Endothelial cell of umbilical vein (primary cell): ENCODE results near the gene SEL1L2. TPM values are rescaled to one million over a fixed set of nuclear protein-coding genes. Genes with fewer than 3 reads are reported as not detected.

ENCODE experiments used
- BruUV-seq: library from RNA; stranded (reverse); fragments of 400-500 nt; replicated peaks from 2 replicates; lab custom pipeline; 2021; lab: Mats Ljungman, UMichigan
- CTCF ChIA-PET: fragments of 300-600, 350-600 bp; sonication (Branson Sonifier 250); formaldehyde crosslinking; loops from one replicate; lab custom pipeline; 2021; ENCODE audit warnings: antibody characterized with exemption, inconsistent platforms; lab: Charles Lee
- POLR2A ChIA-PET: fragments of 300-600, 350-600 bp; sonication (Branson Sonifier 250); formaldehyde crosslinking; loops from one replicate; lab custom pipeline; 2021; ENCODE audit warnings: antibody characterized with exemption, inconsistent platforms; lab: Charles Lee
- DNase-seq: peaks from one replicate; pipeline ENCODE4 v3.0.0-alpha.2; 2011; ENCODE audit warnings: low read depth, low spot score
- FAIRE-seq: peaks from 2 replicates; lab custom pipeline; 2011; peaks lifted over from hg19 to GRCh38; lab: Jason Lieb, UNC
- H2AFZ ChIP-seq: 2 replicates; pipeline ENCODE4 v1.6.0; 2012; ENCODE audit warnings: low read depth, low read length, control low read depth, inconsistent platforms
- H3K27ac ChIP-seq: 2 replicates; pipeline ENCODE4 v1.5.1; 2011; ENCODE audit warnings: low read depth, mild to moderate bottlenecking, control low read depth, low read length, moderate library complexity; ENCODE audit not compliant: insufficient read depth
- H3K27me3 ChIP-seq, 2 experiments: 2 replicates each; pipeline versions ENCODE4 v1.6.0 to v1.6.1; 2011; ENCODE audit warnings: low read length in 2 of 2, mixed read lengths in 1 of 2; ENCODE audit not compliant: control insufficient read depth in 2 of 2, insufficient read depth in 2 of 2
- H3K36me3 ChIP-seq, 2 experiments: 2 replicates in 1 of 2; 3 replicates in 1 of 2; pipeline ENCODE4 v1.5.1; 2011; ENCODE audit warnings: low read length in 2 of 2, mild to moderate bottlenecking in 1 of 2, moderate library complexity in 1 of 2; ENCODE audit not compliant: control insufficient read depth in 2 of 2, insufficient read depth in 2 of 2; ENCODE audit errors: extremely low read depth in 1 of 2
- H3K4me1 ChIP-seq: 3 replicates; pipeline ENCODE4 v1.5.1; 2011; ENCODE audit warnings: mild to moderate bottlenecking, low read length; ENCODE audit not compliant: control insufficient read depth, insufficient read depth; ENCODE audit errors: extremely low read depth
- H3K4me2 ChIP-seq: 2 replicates; pipeline ENCODE4 v1.6.1; 2011; ENCODE audit warnings: low read length, control low read depth, mixed read lengths; ENCODE audit not compliant: insufficient read depth
- H3K4me3 ChIP-seq, 3 experiments: fragments of 200-600 bp in 1 of 3; sonication (generic), shearing (Covaris generic) in 1 of 3; replicated peaks in 1 of 3; 2 replicates each; pipeline ENCODE4 v1.5.1; 2011 to 2016; ENCODE audit warnings: control low read depth in 3 of 3, low read length in 3 of 3, mild to moderate bottlenecking in 2 of 3, inconsistent platforms in 1 of 3, low read depth in 1 of 3, moderate library complexity in 1 of 3; ENCODE audit not compliant: insufficient read depth in 1 of 3
- H3K79me2 ChIP-seq: 2 replicates; pipeline ENCODE4 v1.6.0; 2012; ENCODE audit warnings: low read length, inconsistent platforms; ENCODE audit not compliant: control insufficient read depth, insufficient read depth
- H3K9ac ChIP-seq: replicated peaks from 2 replicates; pipeline ENCODE3; 2011; ENCODE audit warnings: low read length, control low read depth; ENCODE audit not compliant: insufficient read depth; ENCODE audit errors: extremely low read depth
- H3K9me1 ChIP-seq: replicated peaks from 3 replicates; pipeline ENCODE4 v1.6.0; 2011; ENCODE audit warnings: mild to moderate bottlenecking, low read length; ENCODE audit not compliant: control insufficient read depth, insufficient read depth; ENCODE audit errors: extremely low read depth
- H3K9me3 ChIP-seq: replicated peaks from 2 replicates; pipeline ENCODE4 v1.5.1; 2012; ENCODE audit warnings: low read length, inconsistent platforms; ENCODE audit not compliant: control insufficient read depth, insufficient read depth
- H4K20me1 ChIP-seq: replicated peaks from 2 replicates; pipeline ENCODE3; 2011; ENCODE audit warnings: mild to moderate bottlenecking, low read length; ENCODE audit not compliant: control insufficient read depth, insufficient read depth; ENCODE audit errors: extremely low read depth
- EZH2 ChIP-seq: IDR thresholded peaks from 2 replicates; pipeline ENCODE4 v1.6.1; 2012; ENCODE audit warnings: borderline replicate concordance, low read depth, mild to moderate bottlenecking, moderate library complexity, low read length, inconsistent platforms; ENCODE audit not compliant: severe bottlenecking
- FOS ChIP-seq: IDR thresholded peaks from 2 replicates; pipeline ENCODE4 v1.6.1; 2011; ENCODE audit warnings: mild to moderate bottlenecking, low read length, moderate library complexity, borderline replicate concordance; ENCODE audit not compliant: insufficient read depth
- GATA2 ChIP-seq: IDR thresholded peaks from 2 replicates; pipeline ENCODE4 v1.7.0; 2011; ENCODE audit warnings: low read depth, mild to moderate bottlenecking, moderate library complexity, mixed read lengths, low read length; ENCODE audit not compliant: insufficient read length, insufficient read depth
- MYC ChIP-seq: IDR thresholded peaks from one replicate; pipeline ENCODE4 v1.6.1; 2011; ENCODE audit warnings: mild to moderate bottlenecking, low read depth, low read length
- POLR2A ChIP-seq: IDR thresholded peaks from 2 replicates; pipeline ENCODE4 v1.6.1; 2012; ENCODE audit warnings: low read depth, mild to moderate bottlenecking, control low read depth, low read length
- POLR2AphosphoS5 ChIP-seq: IDR thresholded peaks from 2 replicates; pipeline ENCODE4 v1.6.1; 2012; ENCODE audit warnings: low read depth, mild to moderate bottlenecking, control low read depth, low read length, moderate library complexity; ENCODE audit not compliant: insufficient read depth
- dilution Hi-C: fragments of 300-500 bp; cut with MboI; formaldehyde crosslinking; loops from one replicate; pipeline ENCODE4 v1.15.0; 2019; ENCODE audit warnings: low sequenced_read_pairs; ENCODE audit not compliant: extremely low pct_ligation_motif_present
- intact Hi-C: fragments of 100-400 bp; cut with micrococcal nuclease; formaldehyde crosslinking; loops from one replicate; pipeline ENCODE4 v1.10.0; 2022
- polyA plus RNA-seq, 4 experiments: library from polyadenylated mRNA; depleted of rRNA in 3 of 4; stranded (reverse) in 3 of 4; unstranded in 1 of 4; fragments of >200 nt; gene quantifications; 2 replicates each; pipeline versions ENCODE4 v1.2.1 to v1.2.3, GENCODE V29; 2011 to 2012; ENCODE audit warnings: missing spikeins in 1 of 4
- total RNA-seq: library from RNA; stranded (reverse); gene quantifications from 2 replicates; pipeline ENCODE4 v1.2.3, GENCODE V29; 2021
- TF ChIP-seq, protein P1 (sequence below), 2 donors: IDR thresholded peaks; 1 replicate in 1 of 2; 2 replicates in 1 of 2; pipeline ENCODE4 v1.5.1; 2011; ENCODE audit warnings: low read length in 2 of 2, mild to moderate bottlenecking in 2 of 2, moderate library complexity in 2 of 2, control low read depth in 1 of 2, inconsistent platforms in 1 of 2, low read depth in 1 of 2; ENCODE audit not compliant: insufficient read depth in 1 of 2; ENCODE audit errors: extremely low read depth in 1 of 2

Gene SEL1L2
- total and polyA plus RNA-seq, 2 donors (not counting 3 experiments of a cell fraction or from before 2014, with no cell fraction given): not detected

DNA sequence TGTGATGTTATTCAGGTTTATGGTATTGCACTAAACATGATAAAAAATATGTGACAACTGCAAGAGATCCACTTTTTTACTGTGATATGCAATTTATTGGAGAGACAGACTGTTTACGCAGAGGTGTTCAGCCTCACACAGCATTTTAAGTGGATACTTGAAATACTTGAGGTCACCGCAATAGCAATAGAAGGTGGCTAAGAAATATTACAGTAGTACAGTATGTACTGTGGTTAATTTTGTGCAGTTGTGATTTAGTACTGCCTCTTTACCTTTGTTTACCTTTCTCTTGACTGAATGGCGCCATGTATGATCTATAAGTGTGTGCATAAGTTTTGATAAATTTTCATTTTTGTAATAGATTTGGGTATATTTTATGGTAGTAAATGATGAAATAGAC, 22.3 kb upstream of the SEL1L2 start:
- dilution Hi-C loops: no loop called here
- H3K9ac ChIP-seq: no peak overlapping the region
- CTCF ChIA-PET: interaction anchor here (1.6 kb wide), 1 partner anchor 42 kb away, joined by 6 read pairs; no protein-coding TSS in a partner anchor
- POLR2A ChIA-PET: no interaction called here
- no peaks in the 10 kb centered on the region for H4K20me1 ChIP-seq
- no peaks in the 10 kb centered on the region for H3K9me3 ChIP-seq
- H3K4me3 ChIP-seq: no peak overlapping the region
- no peak overlapping the region for H2AFZ ChIP-seq
- FAIRE-seq: no peak
- no peaks in the 10 kb centered on the region for H3K27me3 ChIP-seq
- TF ChIP-seq MYC (no peak), EZH2 (no peak), POLR2AphosphoS5 (no peak)
- no peak overlapping the region for H3K27ac ChIP-seq
- no peaks in the 10 kb centered on the region for H3K4me1 ChIP-seq
- no peaks in the 10 kb centered on the region for H3K36me3 ChIP-seq
- DNase-seq: no peak
- intact Hi-C loops: no loop called here
- H3K79me2 ChIP-seq: no peaks in the 10 kb centered on the region
- no peak overlapping the region for H3K4me2 ChIP-seq
- H3K9me1 ChIP-seq: no peaks in the 10 kb centered on the region
- no TSS peak for BruUV-seq

DNA sequence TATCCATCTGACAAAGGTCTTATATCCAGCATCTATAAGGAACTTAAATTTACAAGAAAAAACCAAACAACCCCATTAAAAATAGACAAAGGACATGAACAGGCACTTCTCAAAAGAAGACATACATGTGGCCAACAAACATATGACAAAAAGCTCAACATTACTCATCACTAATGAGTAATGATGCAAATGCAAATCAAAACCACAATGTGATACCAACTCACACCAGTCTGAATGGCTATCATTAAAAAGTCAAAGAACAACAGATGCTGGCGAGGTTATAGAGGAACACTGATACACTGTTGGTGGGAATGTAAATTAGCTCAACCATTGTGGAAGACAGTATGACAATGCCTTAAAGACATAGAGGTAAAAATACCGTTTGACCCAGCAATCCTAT, 18.8 kb upstream of the SEL1L2 start:
- Histone ChIP-seq H3K9ac (no peak overlapping the region), H3K36me3 (no peaks in the 10 kb centered on the region), H3K27ac (no peak overlapping the region), H3K4me2 (no peak overlapping the region), H3K9me1 (no peaks in the 10 kb centered on the region), H3K79me2 (no peaks in the 10 kb centered on the region), H3K9me3 (no peaks in the 10 kb centered on the region), H3K27me3 (no peaks in the 10 kb centered on the region), H2AFZ (no peak overlapping the region), H3K4me3 (no peak overlapping the region), H4K20me1 (no peaks in the 10 kb centered on the region), H3K4me1 (no peaks in the 10 kb centered on the region)
- intact Hi-C loops (no loop called here), dilution Hi-C loops (no loop called here)
- CTCF ChIA-PET: no interaction called here
- DNase-seq (no peak), FAIRE-seq (no peak)
- POLR2A ChIA-PET: no interaction called here
- TF ChIP-seq MYC: no peak
- TF ChIP-seq, protein P1, sequence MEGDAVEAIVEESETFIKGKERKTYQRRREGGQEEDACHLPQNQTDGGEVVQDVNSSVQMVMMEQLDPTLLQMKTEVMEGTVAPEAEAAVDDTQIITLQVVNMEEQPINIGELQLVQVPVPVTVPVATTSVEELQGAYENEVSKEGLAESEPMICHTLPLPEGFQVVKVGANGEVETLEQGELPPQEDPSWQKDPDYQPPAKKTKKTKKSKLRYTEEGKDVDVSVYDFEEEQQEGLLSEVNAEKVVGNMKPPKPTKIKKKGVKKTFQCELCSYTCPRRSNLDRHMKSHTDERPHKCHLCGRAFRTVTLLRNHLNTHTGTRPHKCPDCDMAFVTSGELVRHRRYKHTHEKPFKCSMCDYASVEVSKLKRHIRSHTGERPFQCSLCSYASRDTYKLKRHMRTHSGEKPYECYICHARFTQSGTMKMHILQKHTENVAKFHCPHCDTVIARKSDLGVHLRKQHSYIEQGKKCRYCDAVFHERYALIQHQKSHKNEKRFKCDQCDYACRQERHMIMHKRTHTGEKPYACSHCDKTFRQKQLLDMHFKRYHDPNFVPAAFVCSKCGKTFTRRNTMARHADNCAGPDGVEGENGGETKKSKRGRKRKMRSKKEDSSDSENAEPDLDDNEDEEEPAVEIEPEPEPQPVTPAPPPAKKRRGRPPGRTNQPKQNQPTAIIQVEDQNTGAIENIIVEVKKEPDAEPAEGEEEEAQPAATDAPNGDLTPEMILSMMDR (IDR thresholded peaks at IDR 0.05; ENCODE audit: extremely low read depth in 1 of 2, insufficient read depth in 1 of 2, low read depth in 1 of 2, low read length in 2 of 2): no peak
- no peak for TF ChIP-seq FOS
- TF ChIP-seq EZH2: no peak
- no peak for TF ChIP-seq POLR2A
- no peak for TF ChIP-seq GATA2
- no peak for TF ChIP-seq POLR2AphosphoS5
- BruUV-seq: no TSS peak
